Stomach (tissue), 4 donors: ENCODE results near the gene SLC25A34.

Experiments used
- CTCF ChIP-seq, 7 experiments: fragments of 450-650 bp in 4 of 7; fragments of 200-600 bp in 3 of 7; sonication (generic) in 3 of 7; IDR thresholded peaks; one replicate each; pipeline ENCODE4 v1.5.1; 2016 to 2019; ENCODE audit warnings: antibody characterized with exemption in 7 of 7, control low read depth in 2 of 7, mild to moderate bottlenecking in 1 of 7
- POLR2A ChIP-seq, 4 donors: fragments of 450-650 bp; IDR thresholded peaks; one replicate each; pipeline ENCODE4 v1.6.1; 2016; ENCODE audit warnings: antibody characterized with exemption in 4 of 4, control low read depth in 2 of 4, mild to moderate bottlenecking in 1 of 4, moderate library complexity in 1 of 4

GRCh38 chr1:15768388-15768787, 32.3 kb downstream of the SLC25A34 start:
- no peak for TF ChIP-seq CTCF (IDR thresholded peaks at IDR 0.05)
- TF ChIP-seq POLR2A (IDR thresholded peaks at IDR 0.05) = no peak
